Stimulated activated CD4-positive, alpha-beta T cell treated with anti-CD3 and anti-CD28 coated beads, TNF-alpha, amount 100 ng/mL, for 48 hours (primary cell): ENCODE results near the gene WSCD2.

Source experiments
- DNase-seq, 3 donors: peaks; one replicate each; pipeline ENCODE4 v3.0.0-alpha.2; 2020; ENCODE audit warnings: low read depth in 3 of 3

WSCD2 gene

GRCh38 chr12:108109504-108109903, 19.6 kb upstream of the WSCD2 start:
- no peak for DNase-seq

DNA sequence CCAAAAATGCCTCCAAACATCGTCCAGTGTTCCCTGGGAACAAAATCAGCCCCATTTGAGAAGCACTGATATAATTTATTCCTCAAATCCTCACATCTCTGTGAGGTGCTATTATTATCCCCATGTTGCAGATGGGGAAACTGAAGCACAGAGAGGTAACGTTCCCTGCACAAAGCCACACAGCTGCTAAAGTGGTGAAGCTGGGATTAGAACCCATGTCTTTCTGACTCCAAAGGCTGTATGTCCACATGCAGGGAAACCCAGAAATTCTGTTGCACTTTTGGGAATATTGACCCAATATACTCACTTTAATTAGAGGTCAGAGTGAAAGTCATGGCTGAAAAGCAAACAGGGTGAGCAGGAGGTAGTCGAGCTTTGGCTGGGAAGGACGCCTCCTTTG, 19.1 kb upstream of the WSCD2 start:
- no peak for DNase-seq

DNA sequence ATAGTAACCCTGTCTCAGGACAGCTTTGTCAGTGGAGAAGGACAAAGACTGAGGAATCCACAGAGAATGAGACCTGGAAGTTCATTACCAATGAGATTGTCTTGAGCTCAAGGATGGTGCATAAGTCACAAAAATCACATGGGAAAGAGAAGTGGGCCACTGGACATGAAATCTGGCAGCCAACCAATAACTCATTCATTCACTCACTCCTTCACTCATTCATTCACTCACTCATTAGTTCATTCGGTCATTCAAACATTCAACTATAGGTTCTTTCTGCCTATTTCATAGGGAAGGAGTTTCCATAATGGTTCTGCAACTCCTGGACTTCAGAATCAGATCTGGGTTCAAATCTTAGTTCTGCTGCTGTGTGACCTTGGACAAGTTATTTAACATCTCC, 18.2 kb upstream of the WSCD2 start:
- no peak for DNase-seq

- no peak for DNase-seq
Observed at GRCh38 chr12:108112832-108113556, 16.1 kb upstream of the WSCD2 start.

DNA sequence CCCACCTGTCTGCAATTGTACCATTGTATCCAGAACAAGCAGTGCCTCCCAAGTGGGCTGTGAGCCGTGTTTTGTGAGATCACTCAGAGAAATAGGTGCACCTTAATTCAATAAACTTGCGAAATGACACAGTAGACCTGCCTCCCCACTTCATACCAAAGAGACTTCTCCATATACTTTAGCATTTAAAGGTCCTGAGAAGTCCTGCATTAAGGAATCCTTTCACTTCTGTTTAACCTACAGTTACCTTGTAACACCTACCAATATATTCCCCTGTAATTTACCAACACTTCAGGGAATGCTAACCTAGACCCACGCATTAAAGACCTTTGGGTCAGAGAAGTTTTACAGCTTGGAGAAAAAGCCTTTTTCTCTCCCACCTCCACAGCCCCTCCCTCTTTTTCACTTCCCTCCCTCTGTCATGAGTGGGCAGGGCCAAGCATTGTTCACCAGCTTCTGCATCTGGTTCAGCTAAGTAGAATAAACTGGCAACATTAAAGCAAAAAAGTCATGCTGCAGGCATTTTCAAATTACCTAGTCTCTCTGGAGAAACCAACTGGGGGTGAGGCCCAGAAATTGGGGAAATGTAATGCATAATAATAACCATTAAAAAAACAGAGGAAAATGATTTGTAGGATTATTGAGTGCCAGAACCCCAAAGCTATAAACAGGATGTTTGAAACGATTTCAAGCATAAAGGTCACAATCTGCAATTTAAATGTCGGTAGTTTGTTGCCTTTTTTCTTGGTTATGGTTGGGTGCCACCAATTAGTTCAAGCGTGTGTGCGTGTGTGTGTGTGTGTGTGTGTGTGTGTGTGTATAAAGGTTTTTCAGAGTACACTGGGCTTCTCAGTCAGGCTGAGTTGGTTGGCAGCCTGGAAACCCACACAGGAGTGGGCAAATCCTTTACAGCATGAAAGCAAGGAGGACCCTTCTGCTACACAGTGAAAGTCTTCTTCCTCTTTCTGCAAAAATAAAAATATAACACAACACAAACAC, 13.7 kb upstream of the WSCD2 start:
- no peak for DNase-seq

DNA sequence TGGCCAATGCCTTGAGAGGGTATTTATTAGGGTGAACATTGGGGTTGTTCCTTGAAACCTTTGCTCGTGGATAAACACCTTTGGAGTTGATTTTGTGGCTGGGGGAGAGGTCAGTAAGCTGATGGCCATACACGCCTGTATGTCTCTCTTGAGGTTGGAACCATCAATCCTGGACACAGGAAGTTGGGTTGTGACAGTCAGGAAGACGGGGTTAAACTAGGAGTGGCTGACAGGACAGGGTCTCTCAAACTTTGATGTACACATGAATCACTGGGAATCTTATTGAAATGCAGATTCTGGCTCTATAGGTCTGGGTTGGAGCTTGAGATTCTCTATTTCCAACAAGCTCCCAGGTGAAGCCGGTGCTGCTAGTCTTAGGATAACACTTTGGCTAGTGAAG, 12.8 kb upstream of the WSCD2 start:
- no peak for DNase-seq

- no peak for DNase-seq
Observed at GRCh38 chr12:108116699-108117098, 12.4 kb upstream of the WSCD2 start.

DNA sequence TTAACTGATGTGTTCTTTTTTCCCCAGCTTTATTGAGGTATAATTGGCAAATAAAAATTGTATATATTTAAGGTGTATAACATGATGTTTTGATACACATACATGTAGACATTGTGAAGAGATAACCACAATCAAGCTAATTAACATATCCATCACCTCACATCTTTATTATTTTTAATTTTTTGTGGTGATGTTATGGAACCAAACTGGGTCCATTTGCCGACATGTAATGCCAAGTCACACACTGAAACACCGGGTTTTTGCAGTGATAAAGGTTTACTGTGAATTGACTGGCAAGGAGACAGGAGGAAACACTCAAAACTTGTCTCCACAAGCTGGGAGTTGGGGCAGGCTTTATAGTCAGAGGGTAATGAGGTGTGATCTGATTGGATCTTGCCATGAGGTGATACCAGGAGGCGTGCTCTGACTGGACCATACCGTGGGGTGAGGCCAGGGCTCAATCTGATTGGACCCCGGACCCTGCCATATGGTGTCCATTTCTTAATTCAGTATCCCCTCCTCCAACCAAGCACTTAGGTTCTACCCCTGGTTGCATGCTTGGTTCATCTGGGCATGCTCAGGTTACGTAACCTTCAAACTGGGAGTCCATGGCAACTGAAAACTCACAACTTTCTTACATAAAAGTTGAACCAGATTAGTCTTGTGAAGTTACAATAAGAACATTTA, 11.8 kb upstream of the WSCD2 start:
- DNase-seq, result no peak

- no peak for DNase-seq
Observed at GRCh38 chr12:108117902-108118301, 11.2 kb upstream of the WSCD2 start.

- DNase-seq, result no peak
Observed at GRCh38 chr12:108119126-108119973, 9.7 kb upstream of the WSCD2 start.

- DNase-seq, result no peak
Observed at GRCh38 chr12:108119974-108120862, 8.9 kb upstream of the WSCD2 start.

DNA sequence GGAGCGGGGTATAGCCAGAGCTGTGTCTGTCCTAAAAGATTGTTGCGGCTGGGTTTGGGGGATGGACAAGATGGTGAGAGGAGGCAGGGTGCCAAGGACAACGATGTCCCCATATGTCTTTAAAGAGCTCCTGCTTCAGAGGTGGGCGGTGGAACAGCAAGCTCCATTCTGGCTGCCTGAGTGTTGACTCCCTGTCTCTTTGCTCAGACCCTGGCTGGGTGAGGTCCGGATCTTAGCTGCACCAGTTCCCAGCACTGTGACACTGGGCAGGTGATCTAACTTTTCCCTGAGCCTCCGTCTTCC, 8.3 kb upstream of the WSCD2 start:
- no peak for DNase-seq

DNA sequence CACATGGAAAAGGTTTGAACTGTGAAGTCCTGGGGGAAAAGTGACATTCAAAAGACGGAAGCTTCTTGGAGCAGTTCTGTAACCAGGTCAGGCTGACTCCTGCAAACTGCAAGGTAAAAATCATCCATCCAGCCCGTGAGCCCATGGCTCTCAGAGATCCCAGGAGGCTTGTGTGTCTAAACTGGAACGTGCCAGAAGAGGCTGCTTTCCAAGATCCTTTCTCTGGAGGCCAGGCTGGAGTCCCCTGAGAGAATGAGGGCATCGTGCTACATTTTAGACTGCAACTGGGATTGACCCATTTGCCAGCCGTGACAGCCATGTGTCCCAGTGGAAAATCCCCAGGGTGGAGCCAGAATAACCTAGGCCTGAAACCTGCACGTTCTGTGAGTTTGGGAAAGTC, 7.8 kb upstream of the WSCD2 start:
- no peak for DNase-seq

DNA sequence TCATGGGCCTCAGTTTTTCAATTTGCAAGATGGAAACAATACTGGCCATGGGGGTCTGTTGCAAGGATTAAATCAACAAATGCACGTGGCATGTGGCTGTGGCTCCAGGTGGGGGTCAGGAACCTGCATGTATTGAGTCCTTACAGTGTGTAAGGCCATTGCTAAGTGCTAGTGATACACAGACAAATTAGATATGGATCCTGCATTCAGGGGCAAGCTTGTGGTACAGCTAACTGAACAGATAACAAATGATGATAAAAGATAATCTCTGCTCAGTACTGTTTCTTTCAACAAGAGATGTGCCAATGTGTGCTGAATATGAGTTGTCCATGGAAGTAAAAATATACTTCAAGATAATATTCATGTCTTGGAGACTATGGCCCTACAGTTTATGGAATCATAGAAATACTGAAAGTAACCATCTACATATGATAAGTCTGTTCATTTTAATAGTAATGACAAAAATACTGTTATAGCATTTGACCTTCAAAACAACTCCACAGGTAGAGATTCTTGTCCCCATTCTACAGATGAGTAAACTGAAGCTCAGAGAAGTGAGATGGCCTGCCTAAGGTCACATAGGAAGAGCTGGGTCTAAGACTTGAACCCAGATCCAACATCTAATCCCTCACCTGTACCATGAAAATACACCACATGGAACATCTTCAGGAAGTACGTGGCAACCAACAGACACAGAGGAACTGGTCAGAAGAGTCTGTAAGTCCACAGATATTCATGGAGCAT, 7.2 kb upstream of the WSCD2 start:
- no peak for DNase-seq

- no peak for DNase-seq
Observed at GRCh38 chr12:108122644-108123043, 6.4 kb upstream of the WSCD2 start.

DNA sequence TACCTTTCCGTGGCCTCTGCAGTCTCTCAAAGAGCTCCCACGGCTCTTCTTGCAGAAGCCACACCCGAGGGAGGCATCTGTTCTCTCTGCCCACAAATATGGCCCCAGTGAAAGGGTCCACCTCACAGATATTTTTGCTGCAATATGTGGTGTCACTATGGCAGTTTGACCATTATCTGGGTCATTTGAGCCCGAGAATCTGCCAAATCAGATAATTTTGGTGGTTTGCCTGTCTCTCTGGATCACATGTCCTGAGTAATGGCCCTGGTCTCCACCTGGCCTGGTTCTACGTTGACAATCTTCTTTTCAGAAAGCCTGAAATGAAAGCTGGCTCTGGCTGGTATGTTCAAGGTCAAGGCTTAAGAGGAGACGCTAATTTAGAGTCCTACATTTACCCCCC, 5.7 kb upstream of the WSCD2 start:
- no peak for DNase-seq

DNA sequence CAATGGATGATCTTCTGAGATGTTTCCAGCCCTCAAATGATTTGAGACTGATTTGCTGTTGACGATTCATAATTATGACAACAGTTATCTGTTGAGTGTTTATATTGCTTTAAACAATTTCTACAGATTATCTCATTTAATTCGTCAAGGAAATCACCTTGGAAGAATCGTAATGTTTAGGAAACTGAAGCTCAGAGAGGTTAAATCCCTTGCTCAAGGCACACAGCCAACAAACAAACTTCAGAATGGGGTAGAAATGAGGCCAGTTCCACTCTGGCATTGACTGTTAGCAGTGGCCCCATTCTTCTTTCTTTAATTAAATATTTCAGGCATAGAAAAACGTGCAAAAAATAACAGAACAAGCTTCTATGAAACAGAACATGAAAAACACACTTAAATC, 4.0 kb upstream of the WSCD2 start:
- DNase-seq, result no peak

GRCh38 chr12:108126212-108126611, 2.9 kb upstream of the WSCD2 start:
- no peak for DNase-seq

DNA sequence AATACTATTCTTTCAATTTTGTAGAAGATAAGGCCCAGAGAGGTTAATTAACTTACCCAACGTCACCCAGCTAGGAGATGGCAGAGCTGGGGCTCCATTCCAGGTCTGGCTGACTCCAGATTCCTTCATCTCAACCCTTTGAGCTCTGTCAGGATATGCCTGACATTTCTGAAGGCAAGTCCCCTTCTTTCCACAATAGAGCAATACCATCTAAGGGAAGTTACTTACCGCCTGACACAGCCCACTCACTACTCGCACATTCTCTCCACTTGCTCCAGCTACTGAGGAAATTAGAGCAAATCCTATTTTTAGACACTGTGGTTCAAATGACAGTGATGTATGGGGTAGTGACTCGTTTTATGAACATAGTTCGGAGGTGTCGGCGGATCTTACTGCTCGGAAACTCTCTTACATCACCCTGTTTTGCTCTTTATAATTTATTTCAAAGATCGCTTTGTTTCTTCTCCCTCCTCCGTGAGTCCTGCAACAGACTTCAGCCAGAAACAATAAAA, 2.0 kb upstream of the WSCD2 start:
- DNase-seq, result no peak

DNA sequence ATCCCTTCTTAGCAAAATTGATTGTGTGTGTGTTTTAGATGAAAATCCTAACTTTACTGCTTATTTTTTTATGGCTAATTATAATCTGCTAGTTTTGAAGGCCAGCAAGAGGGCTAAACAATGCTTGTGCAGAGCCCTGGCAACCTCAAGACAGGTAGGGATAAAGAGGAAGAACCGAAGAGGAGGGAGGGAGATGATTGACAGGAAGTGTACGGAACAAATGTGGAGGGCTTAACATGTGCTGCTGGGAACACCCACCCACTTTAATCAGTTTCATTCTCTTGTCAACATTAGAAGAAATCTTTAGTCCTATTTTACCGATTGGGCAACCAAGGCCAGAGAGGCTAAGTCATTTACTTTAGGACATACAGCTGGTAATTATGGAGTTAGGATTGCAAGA, 1.4 kb upstream of the WSCD2 start:
- no peak for DNase-seq
